Stimulated activated CD8-positive, alpha-beta memory T cell treated with anti-CD3 and anti-CD28 coated beads, Interleukin-12 subunit alpha, Interleukin-12 subunit beta, amount 100 ng/mL, for 1 hour (primary cell): ENCODE data around the gene DUSP14.

Source experiments
- DNase-seq: peaks from one replicate; pipeline ENCODE4 v3.0.0-alpha.2; 2020; ENCODE audit warnings: low read depth

Gene DUSP14

GRCh38 chr17:37513711-37514110, 24.0 kb downstream of the DUSP14 start:
- no peak for DNase-seq

DNA sequence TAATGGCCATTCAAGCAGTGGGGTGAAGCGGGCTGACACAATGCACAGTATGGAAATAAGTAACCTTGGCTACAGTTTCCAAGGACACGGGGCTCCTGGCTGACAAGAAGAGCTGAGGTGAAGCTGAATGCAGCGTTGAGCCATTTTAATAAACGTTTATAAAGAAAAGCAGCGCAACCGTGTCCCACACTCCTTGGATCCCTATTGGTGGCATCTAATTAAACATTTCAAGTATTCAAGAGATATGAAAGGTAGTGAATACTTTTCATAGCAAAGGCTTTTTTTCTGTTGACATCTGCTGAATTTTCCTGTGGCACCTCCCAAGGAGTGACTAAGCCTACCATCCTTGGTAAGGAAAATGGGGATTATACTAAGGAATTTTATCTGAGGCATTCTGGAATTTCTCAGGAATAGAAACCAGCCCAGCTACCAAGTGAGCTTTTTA, 26.5 kb downstream of the DUSP14 start:
- DNase-seq: no peak

- DNase-seq: no peak
Observed at GRCh38 chr17:37517881-37518280, 28.2 kb downstream of the DUSP14 start.

DNA sequence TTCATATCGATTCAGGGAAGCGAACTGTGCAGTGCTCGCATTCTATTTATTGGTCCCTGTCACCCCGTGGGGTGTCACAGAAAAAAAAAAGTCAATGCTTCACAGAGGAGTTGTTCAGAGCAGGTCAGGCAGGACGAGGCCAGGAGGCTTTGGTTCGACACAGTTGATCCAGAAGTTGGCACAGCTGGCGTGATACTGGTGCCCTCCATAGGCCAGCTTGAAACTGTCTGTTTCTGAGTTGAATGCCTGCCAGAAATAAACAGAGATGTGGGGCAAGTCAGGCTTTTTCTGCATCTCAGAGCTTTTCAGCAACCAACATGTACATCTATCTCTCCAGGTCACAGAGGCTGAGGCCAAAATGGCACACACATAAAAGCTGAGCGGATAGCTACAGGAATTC, 29.1 kb downstream of the DUSP14 start:
- no peak for DNase-seq

DNA sequence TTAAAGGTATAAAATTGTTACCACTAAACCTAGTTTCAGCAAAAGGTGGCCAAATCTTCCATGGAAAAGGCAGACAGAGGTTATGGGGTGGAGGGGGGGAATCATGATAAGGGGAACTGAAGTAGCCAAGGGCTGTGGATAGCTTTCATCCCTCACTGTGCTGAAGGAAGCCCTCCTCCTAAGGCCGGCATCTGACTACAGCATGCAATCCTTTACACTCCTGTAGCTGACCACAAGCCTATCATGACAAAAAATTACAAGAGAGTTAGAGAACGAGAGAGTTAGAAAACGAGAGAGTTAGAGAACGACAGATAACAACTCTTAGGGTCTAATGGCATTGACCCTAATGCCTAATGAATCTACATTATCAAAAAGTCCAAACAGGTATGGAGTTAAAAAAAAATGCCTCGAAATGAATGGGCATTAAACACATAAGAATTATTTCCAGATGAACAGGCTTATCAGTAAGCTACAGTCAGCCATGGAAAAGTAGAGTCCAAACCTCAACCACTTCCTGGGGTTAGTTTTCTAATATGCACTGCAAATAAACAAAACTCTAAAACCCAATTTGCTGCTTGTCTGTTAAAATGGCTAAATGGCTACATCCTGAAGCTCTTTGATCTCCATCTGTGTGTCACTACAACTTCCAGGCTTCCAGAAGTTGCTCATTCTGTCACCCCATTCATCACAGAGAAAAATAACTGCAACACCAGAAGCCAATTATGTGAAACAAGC, 29.7 kb downstream of the DUSP14 start:
- DNase-seq: no peak

GRCh38 chr17:37520174-37520573, 30.5 kb downstream of the DUSP14 start:
- no peak for DNase-seq

- DNase-seq: no peak
Observed at GRCh38 chr17:37521821-37522220, 32.1 kb downstream of the DUSP14 start.

GRCh38 chr17:37523715-37524219, 34.1 kb downstream of the DUSP14 start:
- no peak for DNase-seq

DNA sequence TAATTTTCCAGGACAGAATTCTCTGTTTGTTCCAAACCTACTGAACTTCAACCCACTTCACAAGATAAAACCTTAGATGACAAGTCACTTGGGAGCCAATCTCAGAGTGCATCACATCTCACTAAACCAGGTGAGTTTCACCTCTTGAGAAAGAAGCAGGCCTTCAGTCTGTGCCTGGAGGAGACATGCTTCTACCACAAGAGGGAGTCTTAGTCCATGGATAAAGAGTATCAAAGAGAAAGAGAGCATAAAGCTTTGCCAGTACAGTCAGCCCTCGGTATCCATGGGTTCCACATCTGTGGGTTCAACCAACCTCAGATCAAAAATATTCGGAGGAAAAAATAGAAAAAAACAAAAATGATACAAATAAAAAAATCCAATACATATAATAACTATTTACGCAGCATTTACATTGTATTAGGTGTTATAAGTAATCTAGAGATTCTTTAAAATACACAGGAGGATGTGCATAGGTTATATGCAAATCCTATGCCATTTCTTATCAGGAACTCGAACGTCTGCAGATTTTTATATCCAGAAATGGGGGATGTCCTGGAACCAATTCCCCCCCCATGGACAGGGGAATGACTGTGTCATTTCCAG, 37.7 kb downstream of the DUSP14 start:
- DNase-seq: no peak

DNA sequence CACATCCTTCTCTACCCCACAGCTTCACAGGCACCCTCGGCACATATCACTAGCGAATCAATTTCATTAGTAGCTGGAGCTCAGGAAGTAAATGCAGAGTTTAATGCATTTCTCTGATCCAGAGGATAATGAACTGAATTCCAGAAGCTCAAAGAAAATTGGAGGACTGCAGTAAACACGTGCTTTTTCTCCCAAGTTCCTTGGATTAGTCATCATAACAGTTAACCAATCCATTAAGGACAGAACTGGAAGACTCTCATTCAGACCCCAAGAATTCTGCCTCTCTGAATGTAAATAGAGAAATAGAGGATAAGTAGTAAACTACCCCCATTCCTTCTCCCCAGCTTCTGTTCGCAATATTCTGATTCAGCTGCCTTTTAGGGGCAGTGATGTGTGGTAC, 40.7 kb downstream of the DUSP14 start:
- no peak for DNase-seq

DNA sequence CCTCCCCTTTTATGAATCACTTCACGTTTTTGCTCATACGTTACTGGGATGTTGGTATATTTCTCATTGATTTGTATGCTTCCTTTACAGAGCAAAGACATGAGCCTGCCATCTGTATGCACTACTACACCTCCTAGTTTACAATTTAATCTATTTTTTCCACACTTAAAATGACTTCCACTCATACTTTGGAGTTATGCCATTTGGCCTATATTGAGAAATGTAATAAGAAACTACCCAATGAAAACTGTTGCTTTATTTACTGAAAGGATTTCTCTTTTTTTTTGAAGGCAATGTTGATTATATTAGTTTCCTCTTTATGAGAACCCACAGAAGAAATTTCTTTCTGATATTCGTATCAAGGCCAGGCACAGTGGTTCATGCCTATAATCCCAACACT, 43.1 kb downstream of the DUSP14 start:
- no peak for DNase-seq

GRCh38 chr17:37535906-37536305, 46.2 kb downstream of the DUSP14 start:
- DNase-seq: no peak

DNA sequence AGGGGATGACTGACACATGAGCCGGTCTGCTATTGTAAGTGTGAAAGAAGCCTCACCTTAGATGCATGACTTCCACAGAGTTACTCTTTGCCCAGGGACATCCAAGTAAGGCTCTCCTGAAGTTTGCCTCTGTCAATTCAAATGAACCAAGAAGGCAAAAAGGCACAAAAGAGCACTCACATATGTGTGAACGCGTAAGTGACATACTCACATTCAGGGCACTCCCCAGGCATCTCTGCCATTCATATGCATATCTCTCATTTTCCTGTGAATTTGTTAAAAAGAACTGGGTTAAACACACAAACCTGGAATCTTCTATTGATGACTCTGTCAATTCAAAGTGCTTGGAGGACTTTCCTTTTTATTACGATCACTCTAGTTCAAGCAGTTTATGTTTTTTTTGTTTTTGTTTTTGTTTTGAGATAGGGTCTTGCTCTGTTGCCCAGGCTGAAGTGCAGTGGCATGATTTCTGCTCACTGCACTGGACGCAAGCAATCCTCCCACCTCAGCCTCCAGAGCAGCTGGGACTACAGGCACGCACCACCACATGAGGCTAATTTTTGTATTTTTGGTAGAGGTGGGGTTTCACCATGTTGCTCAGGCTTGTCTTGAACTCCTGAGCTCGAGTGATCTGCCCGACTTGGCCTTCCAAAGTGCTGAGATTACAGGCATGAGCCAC, 49.4 kb downstream of the DUSP14 start:
- DNase-seq: no peak

GRCh38 chr17:37541880-37542660, 52.4 kb downstream of the DUSP14 start:
- DNase-seq: no peak

- DNase-seq: no peak
Observed at GRCh38 chr17:37543637-37544052, 54.0 kb downstream of the DUSP14 start.

GRCh38 chr17:37545486-37545885, 55.8 kb downstream of the DUSP14 start:
- DNase-seq: no peak

DNA sequence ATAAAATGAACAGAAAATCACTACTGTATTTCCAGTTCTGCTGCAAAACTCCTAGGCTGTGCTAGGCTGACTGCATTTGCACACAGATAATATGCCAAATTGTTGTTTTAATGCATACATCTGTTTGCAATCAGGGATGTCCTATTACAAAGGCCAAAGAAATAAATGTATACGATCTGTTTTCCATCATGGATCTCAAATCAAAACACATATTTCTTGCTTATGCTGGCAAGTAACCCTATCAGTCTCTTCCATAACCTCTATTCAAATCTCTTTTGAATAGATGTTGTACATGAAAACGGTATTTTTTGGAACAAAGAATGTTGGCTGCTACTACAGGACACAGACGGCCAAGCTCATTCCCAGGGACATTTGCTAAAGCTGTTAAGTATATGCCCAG, 56.6 kb downstream of the DUSP14 start:
- no peak for DNase-seq

- DNase-seq: no peak
Observed at GRCh38 chr17:37547986-37548385, 58.3 kb downstream of the DUSP14 start.

DNA sequence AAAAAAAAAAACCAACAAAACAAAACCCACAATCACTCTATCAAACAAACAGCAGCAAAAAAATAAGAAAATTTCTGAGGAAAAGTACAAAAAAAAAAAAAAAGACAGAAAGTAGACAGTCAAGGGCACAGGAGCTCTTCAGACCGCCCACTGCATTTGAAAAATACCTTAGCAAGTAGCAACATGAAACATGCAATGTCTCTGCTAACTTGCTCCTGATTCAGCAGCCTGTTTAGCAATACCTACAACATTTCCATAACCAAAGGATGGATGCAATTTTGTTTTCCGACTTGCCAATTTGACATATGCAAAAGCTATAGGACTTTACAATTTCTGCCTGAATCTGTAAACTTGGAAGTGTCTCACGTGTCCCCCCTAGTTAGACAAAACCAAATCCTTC, 62.1 kb downstream of the DUSP14 start:
- no peak for DNase-seq

GRCh38 chr17:37553401-37553966, 63.8 kb downstream of the DUSP14 start:
- DNase-seq: no peak

DNA sequence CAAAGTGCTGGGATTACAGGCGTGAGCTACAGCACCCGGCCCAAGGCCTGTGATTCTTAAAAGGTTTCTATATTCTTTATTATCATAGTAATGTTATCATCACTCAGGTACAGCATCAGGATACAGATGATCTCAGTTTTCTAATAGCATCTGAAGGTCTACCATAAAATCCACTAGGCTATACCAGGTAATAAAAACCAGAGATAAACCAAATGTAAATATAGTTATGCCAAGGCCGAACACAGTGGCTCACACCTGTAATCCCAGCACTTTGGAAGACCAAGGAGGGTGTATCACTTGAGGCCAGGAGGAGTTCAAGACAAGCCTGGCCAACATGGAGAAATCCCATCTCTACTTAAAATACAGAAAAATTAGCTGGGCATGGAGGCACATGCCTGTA, 65.7 kb downstream of the DUSP14 start:
- no peak for DNase-seq

- no peak for DNase-seq
Observed at GRCh38 chr17:37557482-37557881, 67.8 kb downstream of the DUSP14 start.
